Mononuclear cell (primary cell): ENCODE measurements around the gene C9orf72. TPM values are rescaled to one million over a fixed set of nuclear protein-coding genes. Genes with fewer than 3 reads are reported as not detected.
"Not testable (repeated sequence)": the region's sequence is repeated elsewhere in the genome, so short reads cannot be mapped to it uniquely, and the experiment has no call there.

ENCODE experiments used
- H3K27me3 ChIP-seq: 2 replicates; pipeline ENCODE4 v1.6.0; 2011; ENCODE audit warnings: low read length, control low read depth; ENCODE audit not compliant: insufficient read depth
- H3K4me1 ChIP-seq: 2 replicates; pipeline ENCODE4 v1.5.1; 2011; ENCODE audit warnings: mild to moderate bottlenecking, low read length, control low read depth; ENCODE audit not compliant: insufficient read depth
- H3K4me3 ChIP-seq: 2 replicates; pipeline ENCODE4 v1.5.1; 2011; ENCODE audit warnings: mild to moderate bottlenecking, low read length, moderate library complexity
- H3K9me3 ChIP-seq: 2 replicates; pipeline ENCODE4 v1.5.1; 2011; ENCODE audit warnings: low read depth, mild to moderate bottlenecking, control low read depth, low read length
- total RNA-seq: library from RNA; depleted of rRNA; stranded (reverse); fragments of >200 nt; gene quantifications from one replicate; pipeline ENCODE4 v1.2.3, GENCODE V29; 2012

Gene C9orf72
- total RNA-seq: 88.9 TPM

- H3K27me3 ChIP-seq: no peaks in the 10 kb centered on the region
- H3K4me3 ChIP-seq: peak within 1 kb of the TSS; percentile 70
- peaks cover 22% of the 10 kb centered on the region for H3K4me1 ChIP-seq
- peaks cover under 1% of the 10 kb centered on the region for H3K9me3 ChIP-seq
Measured at GRCh38 chr9:27572918-27573633, at the start of gene C9orf72. Gene C9orf72 (minus strand): TSS chr9:27573481. CDS start chr9:27567120, 6,361 bp downstream.

GRCh38 chr9:27622693-27623340 lies 49.5 kb upstream of the C9orf72 start:
- no peaks in the 10 kb centered on the region for H3K9me3 ChIP-seq
- no peak overlapping the region for H3K4me3 ChIP-seq
- H3K4me1 ChIP-seq: no peaks in the 10 kb centered on the region
- H3K27me3 ChIP-seq: no peaks in the 10 kb centered on the region

- Histone ChIP-seq H3K27me3 (no peaks in the 10 kb centered on the region), H3K9me3 (no peaks in the 10 kb centered on the region), H3K4me3 (no peak overlapping the region), H3K4me1 (no peaks in the 10 kb centered on the region)
Measured at GRCh38 chr9:27619743-27620142, 46.5 kb upstream of the C9orf72 start.

GRCh38 chr9:27618066-27618465 lies 44.8 kb upstream of the C9orf72 start:
- H3K9me3 ChIP-seq: no peaks in the 10 kb centered on the region
- H3K4me3 ChIP-seq: no peak overlapping the region
- no peaks in the 10 kb centered on the region for H3K4me1 ChIP-seq
- H3K27me3 ChIP-seq: no peaks in the 10 kb centered on the region

GRCh38 chr9:27614551-27614950 lies 41.3 kb upstream of the C9orf72 start:
- Histone ChIP-seq H3K4me3 (no peak overlapping the region), H3K4me1 (no peaks in the 10 kb centered on the region), H3K27me3 (no peaks in the 10 kb centered on the region), H3K9me3 (no peaks in the 10 kb centered on the region)

- H3K27me3 ChIP-seq, H3K4me3 ChIP-seq, H3K4me1 ChIP-seq, H3K9me3 ChIP-seq: not testable (repeated sequence)
Measured at GRCh38 chr9:27612036-27612435, 38.8 kb upstream of the C9orf72 start.

- Histone ChIP-seq H3K4me1 (no peaks in the 10 kb centered on the region), H3K9me3 (no peaks in the 10 kb centered on the region)
Measured at GRCh38 chr9:27610622-27611021, 37.3 kb upstream of the C9orf72 start.

GRCh38 chr9:27602954-27603353 lies 29.7 kb upstream of the C9orf72 start:
- Histone ChIP-seq H3K9me3 (no peaks in the 10 kb centered on the region), H3K27me3 (no peaks in the 10 kb centered on the region), H3K4me1 (peaks cover 39% of the 10 kb centered on the region), H3K4me3 (no peak overlapping the region)

More at GRCh38 chr9:27610622-27611021, 37.3 kb upstream of the C9orf72 start:
- H3K4me3 ChIP-seq: no peak overlapping the region
- no peaks in the 10 kb centered on the region for H3K27me3 ChIP-seq

- H3K9me3 ChIP-seq: no peaks in the 10 kb centered on the region
- H3K4me1 ChIP-seq: peaks cover 39% of the 10 kb centered on the region
- H3K4me3 ChIP-seq: no peak overlapping the region
Measured at GRCh38 chr9:27602142-27602861, 29.0 kb upstream of the C9orf72 start.

GRCh38 chr9:27601396-27601795 lies 28.1 kb upstream of the C9orf72 start:
- H3K4me1 ChIP-seq: peaks cover 39% of the 10 kb centered on the region
- no peaks in the 10 kb centered on the region for H3K9me3 ChIP-seq
- no peaks in the 10 kb centered on the region for H3K27me3 ChIP-seq
- H3K4me3 ChIP-seq: no peak overlapping the region

More at GRCh38 chr9:27602142-27602861, 29.0 kb upstream of the C9orf72 start:
- no peaks in the 10 kb centered on the region for H3K27me3 ChIP-seq

GRCh38 chr9:27600256-27600655 lies 27.0 kb upstream of the C9orf72 start:
- H3K9me3 ChIP-seq: no peaks in the 10 kb centered on the region
- no peak overlapping the region for H3K4me3 ChIP-seq
- H3K27me3 ChIP-seq: no peaks in the 10 kb centered on the region
- peaks cover 39% of the 10 kb centered on the region for H3K4me1 ChIP-seq

GRCh38 chr9:27599870-27600238 lies 26.6 kb upstream of the C9orf72 start:
- H3K4me3 ChIP-seq: no peak overlapping the region
- no peaks in the 10 kb centered on the region for H3K27me3 ChIP-seq
- peaks cover 39% of the 10 kb centered on the region for H3K4me1 ChIP-seq
- no peaks in the 10 kb centered on the region for H3K9me3 ChIP-seq

- Histone ChIP-seq H3K4me1 (peaks cover 39% of the 10 kb centered on the region), H3K27me3 (no peaks in the 10 kb centered on the region), H3K4me3 (no peak overlapping the region), H3K9me3 (no peaks in the 10 kb centered on the region)
Measured at GRCh38 chr9:27599102-27599869, 26.0 kb upstream of the C9orf72 start.

GRCh38 chr9:27595733-27596132 lies 22.5 kb upstream of the C9orf72 start:
- no peaks in the 10 kb centered on the region for H3K27me3 ChIP-seq
- H3K4me3 ChIP-seq: no peak overlapping the region
- no peaks in the 10 kb centered on the region for H3K9me3 ChIP-seq
- H3K4me1 ChIP-seq: peaks cover 37% of the 10 kb centered on the region

GRCh38 chr9:27591672-27592071 lies 18.4 kb upstream of the C9orf72 start:
- Histone ChIP-seq H3K4me1 (peaks cover 44% of the 10 kb centered on the region), H3K9me3 (no peaks in the 10 kb centered on the region), H3K27me3 (no peaks in the 10 kb centered on the region), H3K4me3 (no peak overlapping the region)
